Measurements from ENCODE around the gene KANK3. TPM values are rescaled to one million over a fixed set of nuclear protein-coding genes. Genes with fewer than 3 reads are reported as not detected.

KANK3 gene
- total RNA-seq, 1 experiment from 2014 or later: 0.37 TPM

GRCh38 chr19:8311461-8312260 is 31.4 kb downstream of the KANK3 start:
- Histone ChIP-seq H3K27me3 (ENCODE audit: insufficient read depth, low read depth) (no peaks in the 10 kb centered on the region), H3K9me2 (ENCODE audit: insufficient read depth) (no peaks in the 10 kb centered on the region), H3K4me2 (peak overlapping the region; percentile 61), H4K20me1 (ENCODE audit: insufficient read depth) (no peaks in the 10 kb centered on the region), H3K4me1 (replicated peaks; ENCODE audit: insufficient read depth) (peaks cover 41% of the 10 kb centered on the region), H3K36me3 (ENCODE audit: low read depth) (0 out of 2 replicates have a peak, but pooled peaks cover 5% of the 10 kb centered on the region), H3K4me3 (no peak overlapping the region), H3K79me2 (ENCODE audit: low read depth) (peaks cover 12% of the 10 kb centered on the region), H3K27ac (0 out of 2 replicates have a peak overlapping the region, but pooled peaks have one; percentile 13), H3K9me3 (ENCODE audit: insufficient read depth, low read depth) (no peaks in the 10 kb centered on the region), H3F3A (ENCODE audit: insufficient read depth, low read depth) (peaks cover 28% of the 10 kb centered on the region; the same call in 1 of the 2 replicates), H2AFZ (no peak overlapping the region)
- no TSS peak for BruUV-seq (replicated peaks)
- ChIA-PET POLR2A (ENCODE audit: unreplicated experiment) (interaction anchor here (0.6 to 0.7 kb wide), 4 partner anchors 133 to 763 kb away, joined by 3 to 4 read pairs (median 3); no protein-coding TSS in a partner anchor), CTCF (interaction anchor here (0.6 to 1.0 kb wide), 3 partner anchors 44 to 213 kb away, joined by 4 to 7 read pairs (median 6); partner anchors contain the start of gene ZNF414)
- peak; percentile 74 to 75 for DNase-seq
- intact Hi-C loops (cut with micrococcal nuclease; ENCODE audit: unreplicated experiment): no loop called here
- TF ChIP-seq CTCF (conservative IDR thresholded peaks at IDR 0.05): no peak
- no peak for TF ChIP-seq EZH2 (IDR thresholded peaks at IDR 0.05; ENCODE audit: low read depth)

GRCh38 chr19:8310342-8311055 is 32.6 kb downstream of the KANK3 start:
- H3K36me3 ChIP-seq (ENCODE audit: low read depth): 0 out of 2 replicates have a peak, but pooled peaks cover 5% of the 10 kb centered on the region
- H3K79me2 ChIP-seq (ENCODE audit: low read depth): peaks cover 14% of the 10 kb centered on the region
- H2AFZ ChIP-seq: no peak overlapping the region
- no peaks in the 10 kb centered on the region for H3K27me3 ChIP-seq (ENCODE audit: insufficient read depth, low read depth)
- POLR2A ChIA-PET (ENCODE audit: unreplicated experiment): no interaction called here
- H3K4me2 ChIP-seq: no peak overlapping the region
- H4K20me1 ChIP-seq (ENCODE audit: insufficient read depth): no peaks in the 10 kb centered on the region
- 0 out of 2 replicates have a peak overlapping the region, but pooled peaks have one; percentile 13 for H3K27ac ChIP-seq
- H3K4me1 ChIP-seq (replicated peaks; ENCODE audit: insufficient read depth): peaks cover 44% of the 10 kb centered on the region
- BruUV-seq (replicated peaks): no TSS peak
- no peaks in the 10 kb centered on the region for H3K9me3 ChIP-seq (ENCODE audit: insufficient read depth, low read depth)
- H3K9me2 ChIP-seq (ENCODE audit: insufficient read depth): no peaks in the 10 kb centered on the region
- H3F3A ChIP-seq (ENCODE audit: insufficient read depth, low read depth): peaks cover 28% of the 10 kb centered on the region; the same call in 1 of the 2 replicates
- TF ChIP-seq CTCF (conservative IDR thresholded peaks at IDR 0.05) (no peak), EZH2 (IDR thresholded peaks at IDR 0.05; ENCODE audit: low read depth) (no peak)
- H3K4me3 ChIP-seq: no peak overlapping the region
- peak in 1 of 2 experiments; percentile 21 for DNase-seq
- intact Hi-C loops (cut with micrococcal nuclease; ENCODE audit: unreplicated experiment): no loop called here
- CTCF ChIA-PET: interaction anchor here (0.6 kb wide), 1 partner anchor 155 kb away, joined by 3 read pairs; no protein-coding TSS in a partner anchor

- DNase-seq: no peak
- peaks cover 38% of the 10 kb centered on the region; the same call in 1 of the 2 replicates for H3F3A ChIP-seq (ENCODE audit: insufficient read depth, low read depth)
- H3K9me3 ChIP-seq (ENCODE audit: insufficient read depth, low read depth): no peaks in the 10 kb centered on the region
- CTCF ChIA-PET: no interaction called here
- H3K27ac ChIP-seq: peak overlapping the region; percentile 37
- H3K79me2 ChIP-seq (ENCODE audit: low read depth): peaks cover 14% of the 10 kb centered on the region
- peaks cover 44% of the 10 kb centered on the region for H3K4me1 ChIP-seq (replicated peaks; ENCODE audit: insufficient read depth)
- no peaks in the 10 kb centered on the region for H4K20me1 ChIP-seq (ENCODE audit: insufficient read depth)
- no peaks in the 10 kb centered on the region for H3K27me3 ChIP-seq (ENCODE audit: insufficient read depth, low read depth)
- H2AFZ ChIP-seq: no peak overlapping the region
- POLR2A ChIA-PET (ENCODE audit: unreplicated experiment): interaction anchor here (0.6 kb wide), 1 partner anchor 13 kb away, joined by 3 read pairs; no protein-coding TSS in a partner anchor
- BruUV-seq (replicated peaks): no TSS peak
- peak overlapping the region; percentile 90 for H3K4me2 ChIP-seq
- peak overlapping the region; percentile 61; the same call in 1 of the 2 replicates for H3K4me3 ChIP-seq
- H3K9me2 ChIP-seq (ENCODE audit: insufficient read depth): no peaks in the 10 kb centered on the region
- TF ChIP-seq CTCF (conservative IDR thresholded peaks at IDR 0.05) (no peak), EZH2 (IDR thresholded peaks at IDR 0.05; ENCODE audit: low read depth) (no peak)
- intact Hi-C loops (cut with micrococcal nuclease; ENCODE audit: unreplicated experiment): no loop called here
- 0 out of 2 replicates have a peak, but pooled peaks cover 5% of the 10 kb centered on the region for H3K36me3 ChIP-seq (ENCODE audit: low read depth)
Observed at GRCh38 chr19:8308891-8309291, 34.2 kb downstream of the KANK3 start.

Data from PC-9 (cell line).